HepG2 (cell line): ENCODE data around the gene ANAPC2. TPM values are rescaled to one million over a fixed set of nuclear protein-coding genes. Genes with fewer than 3 reads are reported as not detected.

Experiments used
- DPF2 ChIP-seq: sonication (generic); formaldehyde crosslinking; IDR thresholded peaks from 2 replicates; pipeline ENCODE4 v1.4.0; 2020; ENCODE audit warnings: mild to moderate bottlenecking, low read depth, missing genetic modification reagents, borderline replicate concordance
- EP300 ChIP-seq, 3 experiments: sonication (generic) in 1 of 3; formaldehyde crosslinking in 1 of 3; IDR thresholded peaks; 2 replicates each; pipeline versions ENCODE4 v1.5.1 to v1.6.1; 2011 to 2020; ENCODE audit warnings: low read depth in 2 of 3, low read length in 2 of 3, borderline replicate concordance in 1 of 3, improper control_type of control experiment in 1 of 3, mild to moderate bottlenecking in 1 of 3, missing genetic modification reagents in 1 of 3, moderate library complexity in 1 of 3
- HIVEP1 ChIP-seq: sonication (generic); formaldehyde crosslinking; IDR thresholded peaks from 2 replicates; pipeline ENCODE4 v1.4.0; 2020; ENCODE audit warnings: mild to moderate bottlenecking, missing genetic modification reagents
- IKZF4 ChIP-seq: sonication (generic); formaldehyde crosslinking; IDR thresholded peaks from 2 replicates; pipeline ENCODE4 v1.5.1; 2020; ENCODE audit warnings: borderline replicate concordance, mild to moderate bottlenecking, low read depth, missing genetic modification reagents; ENCODE audit errors: not compliant biosample characterization
- KAT7 ChIP-seq: IDR thresholded peaks from 2 replicates; pipeline ENCODE4 v1.6.1; 2018; ENCODE audit warnings: borderline replicate concordance, missing compliant biosample characterization
- KDM5B ChIP-seq: sonication (generic); formaldehyde crosslinking; IDR thresholded peaks from 2 replicates; pipeline ENCODE4 v1.4.0; 2020; ENCODE audit warnings: missing genetic modification reagents, mild to moderate bottlenecking, borderline replicate concordance
- KDM6A ChIP-seq: IDR thresholded peaks from 2 replicates; pipeline ENCODE4 v1.6.1; 2016; ENCODE audit warnings: low read depth
- MAF1 ChIP-seq: sonication (generic); formaldehyde crosslinking; IDR thresholded peaks from 2 replicates; pipeline ENCODE4 v1.5.0; 2020; ENCODE audit warnings: missing genetic modification reagents, borderline replicate concordance
- MXD4 ChIP-seq: IDR thresholded peaks from 2 replicates; pipeline ENCODE4 v1.6.1; 2016; ENCODE audit warnings: mild to moderate bottlenecking, missing biosample characterization, missing genetic modification reagents
- NAIF1 ChIP-seq: sonication (generic); formaldehyde crosslinking; IDR thresholded peaks from 2 replicates; pipeline ENCODE4 v1.5.0; 2020; ENCODE audit warnings: mild to moderate bottlenecking, missing genetic modification reagents, borderline replicate concordance
- RELA ChIP-seq: sonication (generic); formaldehyde crosslinking; IDR thresholded peaks from 2 replicates; pipeline ENCODE4 v1.4.0; 2020; ENCODE audit warnings: missing genetic modification reagents
- ZNF512B ChIP-seq: sonication (generic); formaldehyde crosslinking; IDR thresholded peaks from 2 replicates; pipeline ENCODE4 v1.5.1; 2020; ENCODE audit warnings: missing genetic modification reagents, mild to moderate bottlenecking, borderline replicate concordance
- polyA plus RNA-seq, 8 experiments: library from polyadenylated mRNA; depleted of rRNA in 3 of 8; stranded (reverse) in 7 of 8; unstranded in 1 of 8; fragments of >200 nt; fragmentation: Illumina TruSeq in 4 of 8; extraction: Trizol in 4 of 8; gene quantifications; 2 replicates each; pipeline versions ENCODE4 v1.2.1 to v1.2.3, GENCODE V29; 2011 to 2016; ENCODE audit warnings: low read depth in 4 of 8, missing spikeins in 1 of 8, mixed read lengths in 1 of 8; ENCODE audit not compliant: insufficient read depth in 1 of 8
- total RNA-seq, 5 experiments: library from RNA; depleted of rRNA; stranded (reverse); fragments of >200 nt; fragmentation: Illumina TruSeq; extraction: Trizol; gene quantifications; 2 replicates each; pipeline ENCODE4 v1.2.3, GENCODE V29; 2016; ENCODE audit warnings: low read depth in 1 of 5
- TF ChIP-seq, protein P1 (sequence below), 2 experiments: IDR thresholded peaks; 2 replicates each; pipeline ENCODE4 v1.6.1; 2011 to 2012; ENCODE audit warnings: low read length in 2 of 2, borderline replicate concordance in 1 of 2, low read depth in 1 of 2, mild to moderate bottlenecking in 1 of 2, moderate library complexity in 1 of 2
- TF ChIP-seq, protein P2 (sequence below): sonication (generic); formaldehyde crosslinking; IDR thresholded peaks from 2 replicates; pipeline ENCODE4 v1.5.1; 2020; ENCODE audit warnings: mild to moderate bottlenecking, missing genetic modification reagents

The ANAPC2 gene
- total and polyA plus RNA-seq, 2 of the 13 experiments (the other 11 are each of a cell fraction or from before 2014, with no cell fraction given), result 12.3 to 15.4 TPM

- TF ChIP-seq EP300 (IDR thresholded peaks at IDR 0.05; ENCODE audit: low read depth in 2 of 2, low read length in 2 of 2) (peak in 1 of 2 experiments; percentile 52; a peak in 2 of 4 replicates), EP300 (CRISPR knock-in tag; IDR thresholded peaks at IDR 0.05; ENCODE audit: borderline replicate concordance) (no peak; the same call in 1 of the 2 replicates), RELA (CRISPR knock-in tag) (no peak; the same call in 1 of the 2 replicates), ZNF512B (CRISPR knock-in tag) (0 out of 2 replicates have a peak, but pooled peaks have one; percentile 50), DPF2 (CRISPR knock-in tag) (no peak), NAIF1 (CRISPR knock-in tag) (peak; percentile 38; the same call in 1 of the 2 replicates), HIVEP1 (CRISPR knock-in tag) (peak; percentile 80), KDM6A (no peak), MXD4 (CRISPR knock-in tag) (peak; percentile 67; the same call in 1 of the 2 replicates), MAF1 (CRISPR knock-in tag) (0 out of 2 replicates have a peak, but pooled peaks have one; percentile 6), KDM5B (CRISPR knock-in tag) (peak; percentile 51; the same call in 1 of the 2 replicates), KAT7 (peak; percentile 29; the same call in 1 of the 2 replicates), IKZF4 (no peak)
- TF ChIP-seq, protein P1, sequence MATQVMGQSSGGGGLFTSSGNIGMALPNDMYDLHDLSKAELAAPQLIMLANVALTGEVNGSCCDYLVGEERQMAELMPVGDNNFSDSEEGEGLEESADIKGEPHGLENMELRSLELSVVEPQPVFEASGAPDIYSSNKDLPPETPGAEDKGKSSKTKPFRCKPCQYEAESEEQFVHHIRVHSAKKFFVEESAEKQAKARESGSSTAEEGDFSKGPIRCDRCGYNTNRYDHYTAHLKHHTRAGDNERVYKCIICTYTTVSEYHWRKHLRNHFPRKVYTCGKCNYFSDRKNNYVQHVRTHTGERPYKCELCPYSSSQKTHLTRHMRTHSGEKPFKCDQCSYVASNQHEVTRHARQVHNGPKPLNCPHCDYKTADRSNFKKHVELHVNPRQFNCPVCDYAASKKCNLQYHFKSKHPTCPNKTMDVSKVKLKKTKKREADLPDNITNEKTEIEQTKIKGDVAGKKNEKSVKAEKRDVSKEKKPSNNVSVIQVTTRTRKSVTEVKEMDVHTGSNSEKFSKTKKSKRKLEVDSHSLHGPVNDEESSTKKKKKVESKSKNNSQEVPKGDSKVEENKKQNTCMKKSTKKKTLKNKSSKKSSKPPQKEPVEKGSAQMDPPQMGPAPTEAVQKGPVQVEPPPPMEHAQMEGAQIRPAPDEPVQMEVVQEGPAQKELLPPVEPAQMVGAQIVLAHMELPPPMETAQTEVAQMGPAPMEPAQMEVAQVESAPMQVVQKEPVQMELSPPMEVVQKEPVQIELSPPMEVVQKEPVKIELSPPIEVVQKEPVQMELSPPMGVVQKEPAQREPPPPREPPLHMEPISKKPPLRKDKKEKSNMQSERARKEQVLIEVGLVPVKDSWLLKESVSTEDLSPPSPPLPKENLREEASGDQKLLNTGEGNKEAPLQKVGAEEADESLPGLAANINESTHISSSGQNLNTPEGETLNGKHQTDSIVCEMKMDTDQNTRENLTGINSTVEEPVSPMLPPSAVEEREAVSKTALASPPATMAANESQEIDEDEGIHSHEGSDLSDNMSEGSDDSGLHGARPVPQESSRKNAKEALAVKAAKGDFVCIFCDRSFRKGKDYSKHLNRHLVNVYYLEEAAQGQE (IDR thresholded peaks at IDR 0.05; ENCODE audit: borderline replicate concordance in 1 of 2, low read depth in 1 of 2, low read length in 2 of 2), result peak in 1 of 2 experiments; percentile 40; a peak in 1 of 4 replicates
- TF ChIP-seq, protein P2, sequence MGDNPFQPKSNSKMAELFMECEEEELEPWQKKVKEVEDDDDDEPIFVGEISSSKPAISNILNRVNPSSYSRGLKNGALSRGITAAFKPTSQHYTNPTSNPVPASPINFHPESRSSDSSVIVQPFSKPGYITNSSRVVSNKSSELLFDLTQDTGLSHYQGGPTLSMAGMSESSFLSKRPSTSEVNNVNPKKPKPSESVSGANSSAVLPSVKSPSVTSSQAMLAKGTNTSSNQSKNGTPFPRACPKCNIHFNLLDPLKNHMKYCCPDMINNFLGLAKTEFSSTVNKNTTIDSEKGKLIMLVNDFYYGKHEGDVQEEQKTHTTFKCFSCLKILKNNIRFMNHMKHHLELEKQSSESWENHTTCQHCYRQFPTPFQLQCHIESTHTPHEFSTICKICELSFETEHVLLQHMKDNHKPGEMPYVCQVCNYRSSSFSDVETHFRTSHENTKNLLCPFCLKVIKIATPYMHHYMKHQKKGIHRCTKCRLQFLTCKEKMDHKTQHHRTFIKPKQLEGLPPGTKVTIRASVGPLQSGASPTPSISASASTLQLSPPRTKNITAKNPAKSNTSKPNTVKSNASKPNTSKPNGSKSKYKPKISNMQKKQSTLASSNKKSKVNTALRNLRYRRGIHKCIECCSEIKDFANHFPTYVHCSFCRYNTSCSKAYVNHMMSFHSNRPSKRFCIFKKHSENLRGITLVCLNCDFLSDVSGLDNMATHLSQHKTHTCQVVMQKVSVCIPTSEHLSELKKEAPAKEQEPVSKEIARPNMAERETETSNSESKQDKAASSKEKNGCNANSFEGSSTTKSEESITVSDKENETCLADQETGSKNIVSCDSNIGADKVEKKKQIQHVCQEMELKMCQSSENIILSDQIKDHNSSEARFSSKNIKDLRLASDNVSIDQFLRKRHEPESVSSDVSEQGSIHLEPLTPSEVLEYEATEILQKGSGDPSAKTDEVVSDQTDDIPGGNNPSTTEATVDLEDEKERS (CRISPR knock-in tag), result peak; percentile 80
Observed at GRCh38 chr9:137236238-137236935, 48.0 kb upstream of the ANAPC2 start (continued).
